ENCODE measurements around the gene ZNF880. TPM values are rescaled to one million over a fixed set of nuclear protein-coding genes. Genes with fewer than 3 reads are reported as not detected.

ZNF880 gene
- total RNA-seq, 1 donor from 2014 or later, result 18.6 TPM

Other genes starting within 250 kb of the ZNF880 start
- 13.4 TPM for gene ZNF616, start 230.0 kb upstream of the ZNF880 start, total RNA-seq
- 16.7 TPM for gene ZNF836, start 198.3 kb upstream of the ZNF880 start, total RNA-seq
- 286 TPM for gene PPP2R1A, start 179.9 kb upstream of the ZNF880 start, total RNA-seq
- gene ZNF766, start 100.3 kb upstream of the ZNF880 start, total RNA-seq, result 17.4 TPM
- 15.5 TPM for gene ZNF480, start 72.8 kb upstream of the ZNF880 start, total RNA-seq
- 6.0 TPM for gene ZNF610, start 33.7 kb upstream of the ZNF880 start, total RNA-seq
- gene ZNF528, start 27.9 kb downstream of the ZNF880 start, total RNA-seq, result 30.3 TPM
- gene ZNF534, start 59.2 kb downstream of the ZNF880 start, total RNA-seq, result not detected
- gene ZNF578, start 83.6 kb downstream of the ZNF880 start, total RNA-seq, result 3.4 TPM
- gene ZNF808, start 157.7 kb downstream of the ZNF880 start, total RNA-seq, result 34.2 TPM
- gene ZNF701, start 200.4 kb downstream of the ZNF880 start, total RNA-seq, result 30.4 TPM

Data from mucosa of gallbladder (tissue), 1 donor.